Loucy (cell line): ENCODE measurements around the gene FCHSD2.
"Not testable (repeated sequence)": the region's sequence is repeated elsewhere in the genome, so short reads cannot be mapped to it uniquely, and the experiment has no call there.

Source experiments
- H2AFZ ChIP-seq: fragments of 200-600 bp; sonication (generic); 2 replicates; pipeline ENCODE4 v1.6.0; 2016; ENCODE audit warnings: antibody characterized with exemption, mild to moderate bottlenecking, low read length, moderate library complexity
- H3F3A ChIP-seq: fragments of 200-600 bp; 2 replicates; pipeline ENCODE4 v1.6.0; 2016; ENCODE audit warnings: antibody characterized with exemption, low read depth, mild to moderate bottlenecking
- H3K27me3 ChIP-seq: fragments of 200-600 bp; sonication (generic); 2 replicates; pipeline ENCODE4 v1.6.1; 2014; ENCODE audit warnings: low read length, mild to moderate bottlenecking; ENCODE audit not compliant: insufficient read depth, poor library complexity, severe bottlenecking
- H3K36me3 ChIP-seq: fragments of 200-600 bp; sonication (generic); 2 replicates; pipeline ENCODE4 v1.6.1; 2016; ENCODE audit warnings: low read length; ENCODE audit not compliant: insufficient read depth
- H3K4me1 ChIP-seq: fragments of 200-600 bp; sonication (generic); 2 replicates; pipeline ENCODE4 v1.5.1; 2014; ENCODE audit warnings: low read length, mild to moderate bottlenecking; ENCODE audit not compliant: insufficient read depth, poor library complexity, severe bottlenecking
- H3K4me2 ChIP-seq: fragments of 200-600 bp; sonication (generic); 2 replicates; pipeline ENCODE4 v1.6.0; 2014; ENCODE audit warnings: antibody characterized with exemption, low read length, low read depth, mild to moderate bottlenecking; ENCODE audit not compliant: poor library complexity, severe bottlenecking
- H3K4me3 ChIP-seq: fragments of 200-600 bp; sonication (generic); 2 replicates; pipeline ENCODE4 v1.5.1; 2014; ENCODE audit warnings: low read length, mild to moderate bottlenecking, mixed read lengths; ENCODE audit not compliant: poor library complexity, severe bottlenecking
- H3K79me2 ChIP-seq: fragments of 200-600 bp; sonication (generic); 2 replicates; pipeline ENCODE4 v1.6.1; 2014; ENCODE audit warnings: low read length; ENCODE audit not compliant: insufficient read depth
- H3K9ac ChIP-seq: fragments of 200-600 bp; sonication (generic); 2 replicates; pipeline ENCODE4 v1.6.0; 2014; ENCODE audit warnings: mild to moderate bottlenecking, low read depth, low read length, moderate library complexity; ENCODE audit not compliant: poor library complexity, severe bottlenecking
- H3K9me2 ChIP-seq: fragments of 200-600 bp; sonication (generic); replicated peaks from 2 replicates; pipeline ENCODE4 v1.6.1; 2016; ENCODE audit warnings: low read depth, low read length, mixed read lengths
- H3K9me3 ChIP-seq: fragments of 200-600 bp; sonication (generic); 2 replicates; pipeline ENCODE4 v1.6.1; 2014; ENCODE audit warnings: mild to moderate bottlenecking, antibody characterized with exemption, low read length, low read depth; ENCODE audit not compliant: insufficient read depth
- H4K20me1 ChIP-seq: fragments of 200-600 bp; sonication (generic); 2 replicates; pipeline ENCODE4 v1.6.0; 2014; ENCODE audit warnings: antibody characterized with exemption, low read length, mild to moderate bottlenecking; ENCODE audit not compliant: insufficient read depth, poor library complexity, severe bottlenecking
- CTCF ChIP-seq: fragments of 200-600 bp; sonication (generic); conservative IDR thresholded peaks from 2 replicates; pipeline ENCODE4 v1.5.1; 2014; ENCODE audit warnings: mild to moderate bottlenecking, antibody characterized with exemption, low read length
- EZH2phosphoT487 ChIP-seq: fragments of 200-600 bp; IDR thresholded peaks from 2 replicates; pipeline ENCODE4 v1.6.1; 2018; ENCODE audit warnings: antibody characterized with exemption, mild to moderate bottlenecking, moderate library complexity, borderline replicate concordance

Gene FCHSD2

GRCh38 chr11:73124800-73125199 lies 17.3 kb downstream of the FCHSD2 start:
- Histone ChIP-seq H3F3A (no peaks in the 10 kb centered on the region), H3K9me2 (no peaks in the 10 kb centered on the region), H3K27me3 (no peaks in the 10 kb centered on the region), H3K79me2 (peaks cover 96% of the 10 kb centered on the region), H2AFZ (no peak overlapping the region), H3K4me2 (no peak overlapping the region), H3K4me1 (peaks cover 10% of the 10 kb centered on the region), H3K9me3 (peaks cover 4% of the 10 kb centered on the region; the same call in 1 of the 2 replicates), H4K20me1 (peaks cover 79% of the 10 kb centered on the region), H3K9ac (no peak overlapping the region), H3K4me3 (no peak overlapping the region), H3K36me3 (peaks cover 66% of the 10 kb centered on the region; the same call in 1 of the 2 replicates)
- TF ChIP-seq CTCF (no peak), EZH2phosphoT487 (no peak)

- H2AFZ ChIP-seq, H3K4me2 ChIP-seq, H3K4me3 ChIP-seq, H3K27me3 ChIP-seq, H3K9me2 ChIP-seq, H3K9me3 ChIP-seq, H3K9ac ChIP-seq, H3F3A ChIP-seq: not testable (repeated sequence)
- Histone ChIP-seq H4K20me1 (peaks cover 84% of the 10 kb centered on the region), H3K4me1 (peaks cover 10% of the 10 kb centered on the region), H3K36me3 (peaks cover 62% of the 10 kb centered on the region; the same call in 1 of the 2 replicates), H3K79me2 (peaks cover 96% of the 10 kb centered on the region)
Measured at GRCh38 chr11:73123892-73124291, 18.2 kb downstream of the FCHSD2 start.

GRCh38 chr11:73121692-73122091 lies 20.4 kb downstream of the FCHSD2 start:
- Histone ChIP-seq H3K4me2 (no peak overlapping the region), H3K4me1 (no peaks in the 10 kb centered on the region), H3K9me2 (no peaks in the 10 kb centered on the region), H3K9ac (no peak overlapping the region), H3F3A (no peaks in the 10 kb centered on the region), H3K79me2 (peaks cover 96% of the 10 kb centered on the region), H3K27me3 (no peaks in the 10 kb centered on the region), H3K4me3 (no peak overlapping the region), H3K36me3 (peaks cover 62% of the 10 kb centered on the region; the same call in 1 of the 2 replicates), H3K9me3 (peaks cover 4% of the 10 kb centered on the region; the same call in 1 of the 2 replicates), H2AFZ (no peak overlapping the region), H4K20me1 (peaks cover 82% of the 10 kb centered on the region)
- TF ChIP-seq EZH2phosphoT487 (no peak), CTCF (no peak)

GRCh38 chr11:73117071-73117470 lies 25.0 kb downstream of the FCHSD2 start:
- no peaks in the 10 kb centered on the region for H3K27me3 ChIP-seq
- H3K4me2 ChIP-seq: no peak overlapping the region
- H4K20me1 ChIP-seq: peaks cover 62% of the 10 kb centered on the region
- peaks cover 68% of the 10 kb centered on the region for H3K36me3 ChIP-seq
- no peak for TF ChIP-seq CTCF
- TF ChIP-seq EZH2phosphoT487: no peak
- no peaks in the 10 kb centered on the region for H3K9me2 ChIP-seq
- no peak overlapping the region for H2AFZ ChIP-seq
- H3F3A ChIP-seq: no peaks in the 10 kb centered on the region
- no peaks in the 10 kb centered on the region for H3K9me3 ChIP-seq
- no peak overlapping the region for H3K9ac ChIP-seq
- no peaks in the 10 kb centered on the region for H3K4me1 ChIP-seq
- no peak overlapping the region for H3K4me3 ChIP-seq
- H3K79me2 ChIP-seq: peaks cover 98% of the 10 kb centered on the region
